DND-41 (cell line): Measurements from ENCODE around the gene UBL4B.

ENCODE experiments used
- ATAC-seq: fragments of 200-7000 bp; cut with Tn5 transposase; 3 replicates; pipeline ENCODE4 v1.9.1; 2021; ENCODE audit warnings: low read depth; ENCODE audit not compliant: insufficient read depth
- DNase-seq: peaks from one replicate; pipeline ENCODE4 v3.0.0-alpha.2; 2020
- H2AFZ ChIP-seq: 2 replicates; pipeline ENCODE4 v1.6.0; 2012; ENCODE audit warnings: low read depth, low read length
- H3K27ac ChIP-seq: 2 replicates; pipeline ENCODE4 v1.5.1; 2012; ENCODE audit warnings: low read length, inconsistent platforms
- H3K27me3 ChIP-seq: fragments of 200-600 bp; sonication (generic); 2 replicates; pipeline ENCODE4 v1.6.0; 2012; ENCODE audit warnings: low read length, mild to moderate bottlenecking, inconsistent platforms; ENCODE audit not compliant: insufficient read depth, poor library complexity
- H3K36me3 ChIP-seq: 2 replicates; pipeline ENCODE4 v1.5.1; 2012; ENCODE audit warnings: low read length, inconsistent platforms; ENCODE audit not compliant: insufficient read depth
- H3K4me1 ChIP-seq: 2 replicates; pipeline ENCODE4 v1.5.1; 2012; ENCODE audit warnings: mild to moderate bottlenecking, low read length; ENCODE audit not compliant: insufficient read depth
- H3K4me2 ChIP-seq: 2 replicates; pipeline ENCODE4 v1.6.0; 2012; ENCODE audit warnings: mild to moderate bottlenecking, moderate library complexity, low read length, inconsistent platforms; ENCODE audit not compliant: insufficient read depth
- H3K4me3 ChIP-seq, 2 experiments: fragments of 200-600 bp in 1 of 2; shearing (Covaris generic) in 1 of 2; 2 replicates each; pipeline ENCODE4 v1.5.1; 2012 to 2016; ENCODE audit warnings: inconsistent platforms in 2 of 2, low read length in 2 of 2, mild to moderate bottlenecking in 2 of 2, low read depth in 1 of 2, moderate library complexity in 1 of 2
- H3K79me2 ChIP-seq: 2 replicates; pipeline ENCODE4 v1.6.0; 2012; ENCODE audit warnings: low read length, inconsistent platforms; ENCODE audit not compliant: insufficient read depth
- H3K9ac ChIP-seq: 2 replicates; pipeline ENCODE4 v1.6.0; 2012; ENCODE audit warnings: low read depth, mild to moderate bottlenecking, inconsistent platforms, low read length, moderate library complexity
- H3K9me3 ChIP-seq: 2 replicates; pipeline ENCODE4 v1.5.1; 2012; ENCODE audit warnings: low read length, moderate library complexity, mild to moderate bottlenecking, inconsistent platforms; ENCODE audit not compliant: insufficient read depth, severe bottlenecking
- H4K20me1 ChIP-seq: 2 replicates; pipeline ENCODE4 v1.6.0; 2012; ENCODE audit warnings: low read length; ENCODE audit not compliant: insufficient read depth
- CTCF ChIP-seq: IDR thresholded peaks from 2 replicates; pipeline ENCODE4 v1.5.1; 2012; ENCODE audit warnings: borderline replicate concordance, low read length, moderate library complexity, mild to moderate bottlenecking; ENCODE audit not compliant: poor library complexity, severe bottlenecking; ENCODE audit errors: extremely low read depth
- EZH2 ChIP-seq: IDR thresholded peaks from 3 replicates; pipeline ENCODE4 v1.6.1; 2012; ENCODE audit warnings: borderline replicate concordance, low read depth, mild to moderate bottlenecking, moderate library complexity, low read length, inconsistent platforms; ENCODE audit not compliant: severe bottlenecking

The UBL4B gene

GRCh38 chr1:110153407-110153950 is 41.2 kb downstream of the UBL4B start:
- TF ChIP-seq EZH2 (no peak), CTCF (no peak)
- ATAC-seq (no peak), DNase-seq (no peak)
- no peaks in the 10 kb centered on the region for H3K79me2 ChIP-seq
- no peaks in the 10 kb centered on the region for H3K36me3 ChIP-seq
- H3K9ac ChIP-seq: no peak overlapping the region
- no peaks in the 10 kb centered on the region; the same call in 1 of the 2 replicates for H4K20me1 ChIP-seq
- H3K4me1 ChIP-seq: no peaks in the 10 kb centered on the region
- H2AFZ ChIP-seq: no peak overlapping the region
- H3K4me2 ChIP-seq: no peak overlapping the region
- no peak overlapping the region for H3K4me3 ChIP-seq
- H3K27ac ChIP-seq: no peak overlapping the region
- no peaks in the 10 kb centered on the region for H3K27me3 ChIP-seq
- H3K9me3 ChIP-seq: no peaks in the 10 kb centered on the region

- Histone ChIP-seq H3K4me2 (no peak overlapping the region), H3K36me3 (no peaks in the 10 kb centered on the region), H3K9ac (no peak overlapping the region), H3K9me3 (no peaks in the 10 kb centered on the region), H3K4me1 (no peaks in the 10 kb centered on the region), H4K20me1 (no peaks in the 10 kb centered on the region; the same call in 1 of the 2 replicates), H3K27ac (no peak overlapping the region), H3K4me3 (no peak overlapping the region), H2AFZ (no peak overlapping the region), H3K79me2 (no peaks in the 10 kb centered on the region), H3K27me3 (no peaks in the 10 kb centered on the region)
- ATAC-seq: peak; percentile 76
- TF ChIP-seq EZH2 (no peak), CTCF (no peak)
- DNase-seq: peak; percentile 62
Measured at GRCh38 chr1:110155878-110156522, 43.8 kb downstream of the UBL4B start.

GRCh38 chr1:110158261-110158660 is 46.0 kb downstream of the UBL4B start:
- no peak overlapping the region for H3K9ac ChIP-seq
- DNase-seq (no peak), ATAC-seq (no peak)
- TF ChIP-seq CTCF: no peak
- no peak for TF ChIP-seq EZH2
- peaks cover 3% of the 10 kb centered on the region for H3K27me3 ChIP-seq
- H3K4me3 ChIP-seq: no peak overlapping the region
- no peak overlapping the region for H3K4me2 ChIP-seq
- no peaks in the 10 kb centered on the region for H4K20me1 ChIP-seq
- H3K79me2 ChIP-seq: no peaks in the 10 kb centered on the region
- H3K9me3 ChIP-seq: no peaks in the 10 kb centered on the region
- H3K4me1 ChIP-seq: no peaks in the 10 kb centered on the region
- H2AFZ ChIP-seq: no peak overlapping the region
- H3K27ac ChIP-seq: no peak overlapping the region
- H3K36me3 ChIP-seq: no peaks in the 10 kb centered on the region

- no peak overlapping the region for H3K9ac ChIP-seq
- H4K20me1 ChIP-seq: no peaks in the 10 kb centered on the region
- no peak overlapping the region for H2AFZ ChIP-seq
- no peak overlapping the region for H3K4me2 ChIP-seq
- H3K27ac ChIP-seq: no peak overlapping the region
- no peaks in the 10 kb centered on the region for H3K4me1 ChIP-seq
- H3K9me3 ChIP-seq: no peaks in the 10 kb centered on the region
- no peaks in the 10 kb centered on the region for H3K36me3 ChIP-seq
- H3K79me2 ChIP-seq: no peaks in the 10 kb centered on the region
- no peak for DNase-seq
- peaks cover 3% of the 10 kb centered on the region for H3K27me3 ChIP-seq
- no peak for TF ChIP-seq CTCF
- no peak for TF ChIP-seq EZH2
- ATAC-seq: no peak
- no peak overlapping the region for H3K4me3 ChIP-seq
Measured at GRCh38 chr1:110159168-110159567, 46.9 kb downstream of the UBL4B start.
